HG02981 (cell line): ENCODE measurements around the gene PIEZO2.
"Not testable (repeated sequence)": the region's sequence is repeated elsewhere in the genome, so short reads cannot be mapped to it uniquely, and the experiment has no call there.

Experiments
- ATAC-seq: cut with Tn5 transposase; IDR thresholded peaks from one replicate; pipeline ENCODE4 v1.9.1; 2021; ENCODE audit warnings: mild to moderate bottlenecking, moderate library complexity; ENCODE audit not compliant: unreplicated experiment

The PIEZO2 gene

GRCh38 chr18:10851824-10852319 lies 297.5 kb downstream of the PIEZO2 start:
- no peak for ATAC-seq

DNA sequence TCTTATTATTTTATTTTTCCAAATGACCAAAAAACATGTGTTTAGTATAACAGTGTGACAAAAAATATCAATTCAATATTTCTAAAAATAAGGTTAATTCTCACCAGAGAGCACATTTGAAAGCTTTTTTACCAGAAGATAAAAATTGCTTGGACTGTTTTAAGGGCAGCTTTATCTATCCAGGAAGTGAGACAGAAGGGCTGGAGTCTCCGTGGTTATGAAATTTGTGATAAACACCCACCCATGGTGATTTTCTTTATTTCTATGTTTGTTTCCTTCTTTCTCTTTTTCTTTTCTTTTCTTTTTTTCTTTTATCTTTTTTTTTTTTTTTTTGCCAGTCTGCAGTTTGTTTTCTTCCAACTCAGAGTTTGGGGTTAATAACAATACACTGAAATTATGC lies 298.5 kb downstream of the PIEZO2 start:
- no peak for ATAC-seq

DNA sequence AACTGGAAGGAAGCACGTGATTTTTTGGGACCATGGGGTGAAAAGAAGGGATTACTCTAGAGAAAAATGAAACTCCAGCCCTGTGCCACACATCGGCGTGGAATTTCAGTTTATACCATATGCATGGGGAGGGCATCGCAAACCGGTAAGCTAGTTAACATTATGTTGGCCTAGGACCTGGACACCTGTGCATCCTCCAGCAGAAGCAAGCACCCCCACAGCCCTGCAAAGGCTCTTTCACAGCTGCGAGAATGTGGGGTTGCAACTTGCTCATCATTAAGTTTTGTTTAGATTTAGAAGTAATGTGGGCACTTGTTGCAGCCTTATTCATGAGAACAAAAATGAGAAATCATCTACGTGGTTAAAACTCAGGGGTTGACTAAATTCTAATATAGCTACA lies 299.2 kb downstream of the PIEZO2 start:
- no peak for ATAC-seq

- no peak for ATAC-seq
Observed at GRCh38 chr18:10847907-10848306, 301.5 kb downstream of the PIEZO2 start.

DNA sequence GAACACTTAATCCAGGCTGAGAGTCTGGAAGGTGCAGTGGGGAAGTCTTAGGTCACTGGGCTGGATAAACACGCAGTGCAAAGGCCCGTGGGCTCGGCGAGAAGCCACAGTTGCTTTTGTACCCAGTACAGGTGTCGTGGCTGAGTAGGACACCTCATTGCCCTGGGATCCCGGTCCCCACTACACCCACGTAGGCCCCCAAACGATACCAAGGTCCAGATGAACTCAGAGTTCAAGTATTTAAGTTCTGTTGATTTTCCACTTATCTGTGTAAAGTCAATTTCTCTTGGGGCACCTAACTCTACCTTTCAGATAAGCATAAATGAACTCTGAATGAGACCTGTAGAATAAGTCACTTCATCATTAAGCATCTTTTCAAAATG lies 302.0 kb downstream of the PIEZO2 start:
- ATAC-seq, result no peak

DNA sequence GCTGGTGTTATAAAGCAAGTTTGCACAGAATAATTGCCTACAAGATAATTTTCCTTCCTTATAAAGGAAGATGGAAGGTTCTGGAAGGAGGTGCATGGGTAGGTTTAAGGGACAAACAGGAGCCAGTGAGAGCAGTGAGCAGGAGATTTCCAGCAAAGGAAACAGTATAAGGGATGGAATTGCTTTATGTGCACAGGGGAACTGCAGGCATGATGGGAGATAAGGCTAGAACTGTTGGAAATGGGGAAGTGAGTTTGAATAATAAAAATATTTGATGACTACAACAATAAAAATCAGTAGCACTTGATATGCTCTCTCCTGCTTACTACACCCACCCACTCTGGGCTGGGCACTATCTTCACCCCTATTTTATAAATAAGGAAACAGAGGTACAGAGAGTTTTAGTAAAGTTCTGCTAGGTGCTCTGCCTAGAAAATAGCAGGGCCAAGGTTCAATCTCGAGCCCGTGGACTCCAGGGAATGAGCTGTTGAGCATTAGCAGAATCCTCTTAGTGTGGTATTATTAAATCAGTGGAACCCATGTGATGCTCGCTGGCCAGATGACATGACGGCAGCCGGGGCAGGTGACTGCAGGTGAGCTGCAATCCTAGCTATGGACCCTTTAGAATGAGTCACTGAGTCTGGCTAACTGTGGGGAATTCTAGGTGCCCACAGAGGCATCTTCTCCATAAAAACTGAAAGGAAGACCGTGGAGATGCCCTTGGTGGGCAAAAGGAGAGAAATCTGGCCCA lies 302.5 kb downstream of the PIEZO2 start:
- no peak for ATAC-seq

- not testable (repeated sequence) for ATAC-seq
Observed at GRCh38 chr18:10846035-10846434, 303.3 kb downstream of the PIEZO2 start.

DNA sequence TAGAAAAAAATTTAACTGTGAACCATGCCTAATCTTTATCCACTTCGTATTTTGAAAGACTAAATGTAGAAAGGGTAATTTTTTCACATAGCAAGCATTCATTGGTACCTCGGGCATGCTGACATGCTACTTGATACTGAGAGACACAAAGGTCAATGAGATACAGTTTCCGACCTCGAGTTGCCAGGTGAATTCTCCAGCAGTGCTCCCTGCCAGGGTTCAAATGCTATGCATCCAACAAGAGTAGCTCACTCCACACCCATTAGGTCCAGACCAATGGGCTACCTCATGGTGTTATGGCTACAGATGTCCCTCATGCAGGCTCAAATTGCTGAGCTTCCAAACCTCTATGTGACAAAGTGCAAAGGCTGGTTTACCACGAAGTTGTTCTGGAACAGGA lies 305.8 kb downstream of the PIEZO2 start:
- ATAC-seq, result no peak

DNA sequence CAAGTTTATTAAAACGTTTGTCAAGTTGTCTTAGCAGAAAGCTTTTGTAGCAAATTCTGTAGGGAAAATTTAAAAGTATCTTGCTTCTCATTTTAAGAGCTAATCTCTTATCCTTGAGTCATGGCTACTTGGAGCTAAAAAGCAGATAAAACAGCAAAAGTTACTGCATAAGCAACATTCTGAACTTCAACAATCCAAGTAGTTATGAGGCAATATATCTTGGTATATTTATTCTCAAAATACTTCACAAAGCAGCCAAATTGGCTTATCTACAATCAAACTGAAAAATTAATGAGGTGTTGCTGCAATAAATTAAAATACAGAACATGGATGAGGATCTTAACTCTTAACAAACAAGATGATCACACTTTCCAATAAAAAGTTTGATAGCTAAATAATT lies 306.5 kb downstream of the PIEZO2 start:
- no peak for ATAC-seq

- no peak for ATAC-seq
Observed at GRCh38 chr18:10842371-10842770, 307.0 kb downstream of the PIEZO2 start.

DNA sequence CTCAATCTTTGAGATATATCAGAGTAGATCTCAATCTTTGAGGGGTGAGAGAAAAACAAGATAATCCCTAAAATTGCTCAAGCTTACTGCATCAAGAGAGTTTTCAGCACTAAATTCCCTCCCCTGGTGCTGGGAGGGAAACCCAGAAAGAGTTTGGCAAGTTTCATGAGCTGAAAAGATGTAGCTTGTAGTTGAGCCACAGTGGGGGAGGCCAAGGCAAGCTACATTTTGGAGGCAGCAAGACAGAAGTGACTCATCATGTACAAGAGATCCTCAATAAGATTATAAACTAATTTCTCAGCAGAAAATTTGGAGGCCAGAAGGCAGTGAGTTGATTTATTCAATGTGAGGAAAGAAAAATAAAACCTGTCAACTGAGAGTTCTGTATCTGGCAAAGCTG lies 308.2 kb downstream of the PIEZO2 start:
- no peak for ATAC-seq

- ATAC-seq, result no peak
Observed at GRCh38 chr18:10840743-10841142, 308.6 kb downstream of the PIEZO2 start.

GRCh38 chr18:10839421-10839820 lies 309.9 kb downstream of the PIEZO2 start:
- no peak for ATAC-seq

DNA sequence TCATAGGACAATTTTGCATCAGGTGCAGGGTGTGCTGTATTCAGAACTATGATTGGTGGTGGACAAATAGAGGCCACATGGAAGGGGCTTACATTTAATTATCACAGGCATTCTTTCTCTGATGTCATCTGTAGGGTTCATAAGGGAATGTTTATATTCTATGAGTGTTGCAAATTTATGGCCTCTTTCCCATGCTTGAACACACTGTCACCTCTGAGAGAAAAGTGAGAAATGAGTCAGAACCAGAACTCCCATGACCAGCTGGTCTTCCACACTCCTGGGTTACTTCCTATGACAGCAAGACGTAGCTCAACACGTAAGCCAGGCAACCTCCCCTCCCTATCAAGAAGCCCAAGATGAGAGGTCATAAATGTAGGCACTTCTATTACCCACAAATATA lies 310.8 kb downstream of the PIEZO2 start:
- no peak for ATAC-seq

GRCh38 chr18:10834128-10834815 lies 315.1 kb downstream of the PIEZO2 start:
- no peak for ATAC-seq

DNA sequence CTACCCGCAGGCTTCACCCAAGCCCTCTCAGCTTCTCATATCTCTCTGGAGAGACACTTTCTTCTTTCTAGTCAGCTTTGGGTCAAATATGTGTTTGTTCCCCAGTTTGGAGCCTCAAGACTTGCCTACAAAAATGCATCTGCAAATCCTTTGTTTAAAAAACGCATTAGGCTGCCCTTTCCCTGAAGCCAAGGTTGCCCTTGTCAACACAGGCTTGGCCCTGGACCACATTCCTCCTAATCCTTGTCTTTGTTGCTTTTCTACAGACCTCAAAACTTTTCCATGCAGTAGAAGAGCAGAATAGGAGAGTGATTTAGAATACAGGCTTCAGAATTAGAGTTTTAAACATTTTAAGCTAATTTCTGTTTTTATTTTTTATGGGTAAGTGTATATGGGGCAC lies 315.7 kb downstream of the PIEZO2 start:
- no peak for ATAC-seq

DNA sequence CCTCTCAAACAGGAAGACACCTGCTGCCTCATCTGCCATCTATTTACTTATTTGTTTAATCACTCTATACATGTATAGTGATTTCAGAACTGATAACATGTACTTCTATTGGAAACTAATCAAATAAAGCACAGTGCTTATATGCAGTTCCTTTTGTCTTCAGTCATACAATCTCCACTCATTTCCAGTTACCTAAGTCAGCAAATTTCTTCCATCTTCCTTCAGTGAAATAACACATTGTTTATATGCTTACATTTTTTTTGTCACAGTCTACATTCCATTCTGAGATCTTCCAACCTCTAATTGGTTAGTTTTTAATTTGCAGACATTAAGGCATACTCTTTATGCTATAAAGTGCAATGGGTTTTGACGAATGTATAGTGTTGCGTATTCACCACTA lies 323.0 kb downstream of the PIEZO2 start:
- no peak for ATAC-seq

DNA sequence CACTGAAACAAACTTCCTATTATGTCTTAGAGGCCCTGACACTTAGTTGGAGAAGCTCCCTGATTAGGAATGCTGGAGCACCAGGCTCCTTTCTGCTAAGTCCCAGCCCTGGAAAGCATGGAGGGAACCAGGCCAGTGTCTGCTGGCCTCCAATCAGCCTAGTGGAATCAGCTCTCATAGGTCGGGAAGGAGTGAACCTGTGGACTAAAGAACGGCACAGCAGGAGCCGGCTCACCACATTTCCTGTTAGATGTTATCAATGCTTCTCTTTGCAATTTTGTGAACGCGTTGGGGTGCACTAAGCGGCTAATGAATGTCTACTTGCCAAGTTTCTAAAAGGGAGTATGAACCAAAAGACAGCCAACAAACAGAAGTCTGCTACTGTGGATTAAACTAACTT lies 326.9 kb downstream of the PIEZO2 start:
- ATAC-seq, result no peak

DNA sequence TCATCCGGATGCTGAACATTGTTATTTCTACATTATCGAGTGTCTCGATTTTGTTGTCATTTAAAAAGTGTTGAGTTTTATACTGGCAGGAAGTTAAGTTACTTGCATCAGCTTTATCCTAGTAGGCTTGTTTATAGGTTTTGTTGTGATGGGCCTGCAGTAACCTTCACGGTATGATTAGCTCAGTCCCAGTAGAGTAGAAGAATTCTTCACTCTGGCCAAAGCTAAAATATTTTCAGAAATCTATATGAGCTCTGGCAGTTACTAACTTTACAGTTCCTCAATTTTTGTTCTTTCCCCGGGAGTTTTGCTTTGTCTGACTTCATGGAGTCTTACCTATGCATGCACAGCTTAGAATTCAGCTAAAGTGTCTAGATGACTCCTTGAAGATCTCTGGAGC lies 328.7 kb downstream of the PIEZO2 start:
- ATAC-seq, result no peak

DNA sequence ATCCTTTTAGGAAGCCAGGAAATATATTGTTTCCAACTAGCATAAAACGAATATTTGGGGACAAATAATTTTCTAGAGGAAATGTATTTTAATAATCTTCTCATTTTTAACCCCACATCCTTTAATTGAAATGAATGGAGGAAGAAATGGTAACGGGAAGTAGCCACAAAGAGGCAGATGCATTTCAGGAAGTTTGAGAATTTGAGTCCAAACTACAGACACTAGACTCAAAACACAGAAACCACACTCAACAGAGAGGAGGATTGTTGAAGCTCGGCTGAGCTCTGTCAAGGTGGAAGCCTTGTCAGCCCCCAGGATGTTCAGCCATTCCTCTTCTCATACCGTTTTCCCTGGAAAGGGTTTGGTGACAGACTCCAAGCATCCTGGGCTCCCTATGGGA lies 335.0 kb downstream of the PIEZO2 start:
- no peak for ATAC-seq

- ATAC-seq, result no peak
Observed at GRCh38 chr18:10805587-10806118, 343.7 kb downstream of the PIEZO2 start.

DNA sequence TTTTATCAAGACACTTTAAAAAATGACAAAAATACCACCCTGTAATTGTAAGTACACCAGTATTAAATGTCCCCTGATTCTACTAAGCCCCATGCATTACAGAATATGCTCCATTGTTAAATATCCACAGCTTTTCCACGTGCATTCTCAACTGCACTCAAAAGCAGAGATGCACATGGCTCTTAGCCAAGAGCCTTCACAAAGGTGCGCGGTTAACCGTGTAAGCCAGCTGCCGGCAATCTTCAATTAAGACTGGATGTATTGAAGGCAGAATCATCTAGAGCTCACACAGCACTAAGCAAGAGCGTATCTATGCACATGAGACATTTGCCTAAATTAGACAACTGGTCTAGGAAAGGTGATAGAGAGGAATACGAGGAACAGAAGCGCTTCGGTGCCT lies 345.2 kb downstream of the PIEZO2 start:
- ATAC-seq, result no peak
